Measurements from ENCODE around the gene SHISAL1.

SHISAL1 gene

DNA sequence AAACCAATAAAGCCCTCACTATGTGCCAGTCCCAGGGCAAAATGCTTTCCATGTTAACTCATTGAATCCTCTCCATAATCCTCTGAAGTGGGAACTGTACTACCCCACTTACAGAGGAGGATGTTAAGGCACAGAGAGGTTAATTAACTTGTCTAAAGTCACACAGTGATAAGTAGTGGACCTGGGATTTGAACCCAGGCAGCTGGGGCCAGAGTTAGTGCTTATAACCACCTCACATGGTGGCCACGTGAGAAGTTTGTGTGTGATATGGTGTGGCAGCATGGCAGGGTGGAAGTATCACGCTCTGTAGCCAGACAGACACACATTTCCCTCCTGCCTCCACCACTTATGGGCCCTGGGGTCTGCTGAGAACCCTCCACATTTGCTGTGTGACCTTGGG, 115.5 kb downstream of the SHISAL1 start:
- Histone ChIP-seq H3K4me3 (ENCODE audit: severe bottlenecking) (no peak overlapping the region), H3K9me3 (ENCODE audit: severe bottlenecking) (no peaks in the 10 kb centered on the region), H3K4me1 (ENCODE audit: insufficient read depth, poor library complexity, severe bottlenecking) (no peaks in the 10 kb centered on the region), H3K36me3 (ENCODE audit: low read depth) (no peaks in the 10 kb centered on the region), H3K27me3 (ENCODE audit: insufficient read depth, poor library complexity, severe bottlenecking) (peaks cover 47% of the 10 kb centered on the region), H3K27ac (ENCODE audit: poor library complexity, severe bottlenecking) (no peak overlapping the region)
- DNase-seq (ENCODE audit: low spot score) (no peak), ATAC-seq (ENCODE audit: low read depth) (no peak)
- TF ChIP-seq, protein P1, sequence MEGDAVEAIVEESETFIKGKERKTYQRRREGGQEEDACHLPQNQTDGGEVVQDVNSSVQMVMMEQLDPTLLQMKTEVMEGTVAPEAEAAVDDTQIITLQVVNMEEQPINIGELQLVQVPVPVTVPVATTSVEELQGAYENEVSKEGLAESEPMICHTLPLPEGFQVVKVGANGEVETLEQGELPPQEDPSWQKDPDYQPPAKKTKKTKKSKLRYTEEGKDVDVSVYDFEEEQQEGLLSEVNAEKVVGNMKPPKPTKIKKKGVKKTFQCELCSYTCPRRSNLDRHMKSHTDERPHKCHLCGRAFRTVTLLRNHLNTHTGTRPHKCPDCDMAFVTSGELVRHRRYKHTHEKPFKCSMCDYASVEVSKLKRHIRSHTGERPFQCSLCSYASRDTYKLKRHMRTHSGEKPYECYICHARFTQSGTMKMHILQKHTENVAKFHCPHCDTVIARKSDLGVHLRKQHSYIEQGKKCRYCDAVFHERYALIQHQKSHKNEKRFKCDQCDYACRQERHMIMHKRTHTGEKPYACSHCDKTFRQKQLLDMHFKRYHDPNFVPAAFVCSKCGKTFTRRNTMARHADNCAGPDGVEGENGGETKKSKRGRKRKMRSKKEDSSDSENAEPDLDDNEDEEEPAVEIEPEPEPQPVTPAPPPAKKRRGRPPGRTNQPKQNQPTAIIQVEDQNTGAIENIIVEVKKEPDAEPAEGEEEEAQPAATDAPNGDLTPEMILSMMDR (IDR thresholded peaks at IDR 0.05; ENCODE audit: poor library complexity, severe bottlenecking) = no peak

DNA sequence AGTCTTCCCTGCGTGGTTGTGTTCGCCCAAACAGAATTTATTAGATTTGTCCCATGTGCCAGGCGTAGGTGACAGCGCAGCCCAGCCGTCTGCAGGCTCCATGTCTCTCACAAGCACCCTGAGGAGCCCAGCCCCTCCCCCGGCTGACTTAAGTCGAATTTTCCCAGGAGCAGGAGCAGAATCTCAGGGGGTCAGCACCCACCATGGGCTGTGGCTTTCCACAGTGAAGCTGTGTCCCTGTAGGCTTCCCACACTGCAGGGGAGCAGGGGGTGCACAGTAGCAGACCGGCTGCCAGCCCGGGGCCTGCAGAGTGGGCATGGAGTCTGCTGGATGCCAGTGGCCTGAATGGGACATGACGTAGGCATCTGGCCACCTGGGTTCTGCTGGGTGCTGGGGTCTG, 116.0 kb downstream of the SHISAL1 start:
- Histone ChIP-seq H3K4me3 (ENCODE audit: severe bottlenecking) (no peak overlapping the region), H3K36me3 (ENCODE audit: low read depth) (no peaks in the 10 kb centered on the region), H3K4me1 (ENCODE audit: insufficient read depth, poor library complexity, severe bottlenecking) (no peaks in the 10 kb centered on the region), H3K9me3 (ENCODE audit: severe bottlenecking) (no peaks in the 10 kb centered on the region), H3K27ac (ENCODE audit: poor library complexity, severe bottlenecking) (no peak overlapping the region), H3K27me3 (ENCODE audit: insufficient read depth, poor library complexity, severe bottlenecking) (peaks cover 47% of the 10 kb centered on the region)
- TF ChIP-seq, protein P1 (IDR thresholded peaks at IDR 0.05; ENCODE audit: poor library complexity, severe bottlenecking) = no peak
- no peak for DNase-seq (ENCODE audit: low spot score)
- no peak for ATAC-seq (ENCODE audit: low read depth)

DNA sequence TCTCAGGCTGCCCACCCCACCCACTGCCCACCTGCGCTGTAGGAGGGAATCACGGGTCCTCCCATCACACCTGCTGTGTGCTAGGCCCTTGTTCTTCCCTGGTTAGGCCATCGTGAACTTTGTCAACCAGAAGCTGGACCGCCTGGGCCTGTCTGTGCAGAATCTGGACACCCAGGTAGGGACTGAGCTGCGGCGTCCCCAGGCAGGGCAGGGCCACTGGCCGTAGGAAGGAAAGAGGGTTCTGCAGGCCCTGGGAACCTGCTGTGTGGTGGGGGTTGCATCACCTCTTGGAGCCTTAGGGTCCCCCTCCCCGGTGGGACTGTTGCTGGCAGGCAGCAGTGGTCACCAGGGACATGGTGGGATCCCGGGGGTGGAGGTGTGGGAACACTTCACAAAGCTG, 116.5 kb downstream of the SHISAL1 start:
- H3K4me3 ChIP-seq (ENCODE audit: severe bottlenecking) = no peak overlapping the region
- H3K4me1 ChIP-seq (ENCODE audit: insufficient read depth, poor library complexity, severe bottlenecking) = no peaks in the 10 kb centered on the region
- no peaks in the 10 kb centered on the region for H3K9me3 ChIP-seq (ENCODE audit: severe bottlenecking)
- H3K27ac ChIP-seq (ENCODE audit: poor library complexity, severe bottlenecking) = no peak overlapping the region
- no peak for DNase-seq (ENCODE audit: low spot score)
- TF ChIP-seq, protein P1 (IDR thresholded peaks at IDR 0.05; ENCODE audit: poor library complexity, severe bottlenecking) = no peak
- ATAC-seq (ENCODE audit: low read depth) = no peak
- H3K36me3 ChIP-seq (ENCODE audit: low read depth) = no peaks in the 10 kb centered on the region
- H3K27me3 ChIP-seq (ENCODE audit: insufficient read depth, poor library complexity, severe bottlenecking) = peaks cover 47% of the 10 kb centered on the region

DNA sequence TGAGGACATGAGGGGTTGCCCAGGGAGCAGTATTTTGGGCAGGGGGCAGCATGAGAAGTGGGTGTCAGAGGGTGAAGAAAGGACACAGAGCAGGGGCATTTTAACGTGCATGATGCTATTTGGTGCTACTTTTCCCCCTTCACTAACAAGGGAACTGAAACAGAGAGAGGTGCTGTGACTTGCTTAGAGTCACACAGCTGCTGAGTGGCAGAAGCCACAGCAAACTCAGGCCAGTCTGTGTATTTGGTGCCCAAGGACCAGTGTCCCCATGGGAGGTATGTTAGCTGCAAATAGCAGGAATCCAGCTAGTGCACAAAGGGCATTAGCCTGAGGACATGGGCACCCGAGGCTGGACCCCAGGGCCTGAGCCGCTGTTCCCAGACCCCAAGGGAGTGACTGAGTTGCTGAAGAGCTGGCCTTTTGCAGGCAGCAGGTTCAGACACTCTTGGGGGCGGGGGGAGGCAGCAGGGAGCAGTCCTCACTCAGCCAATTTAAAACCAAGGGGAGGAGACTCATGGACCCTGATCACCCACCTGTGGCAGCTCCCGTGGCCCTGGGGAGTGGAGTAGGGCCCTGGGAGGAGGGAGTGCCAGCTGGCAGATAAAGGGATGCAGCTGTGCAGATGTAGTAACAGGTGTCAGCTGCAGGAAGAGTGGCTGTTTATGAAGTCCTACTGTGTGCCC, 117.4 kb downstream of the SHISAL1 start:
- H3K36me3 ChIP-seq (ENCODE audit: low read depth) = no peaks in the 10 kb centered on the region
- DNase-seq (ENCODE audit: low spot score) = no peak
- TF ChIP-seq, protein P1 (IDR thresholded peaks at IDR 0.05; ENCODE audit: poor library complexity, severe bottlenecking) = no peak

GRCh38 chr22:44194569-44194968, 118.2 kb downstream of the SHISAL1 start:
- H3K27ac ChIP-seq (ENCODE audit: poor library complexity, severe bottlenecking) = no peak overlapping the region
- H3K27me3 ChIP-seq (ENCODE audit: insufficient read depth, poor library complexity, severe bottlenecking) = peaks cover 47% of the 10 kb centered on the region
- H3K9me3 ChIP-seq (ENCODE audit: severe bottlenecking) = no peaks in the 10 kb centered on the region
- TF ChIP-seq, protein P1 (IDR thresholded peaks at IDR 0.05; ENCODE audit: poor library complexity, severe bottlenecking) = no peak
- DNase-seq (ENCODE audit: low spot score) = no peak
- no peak overlapping the region for H3K4me3 ChIP-seq (ENCODE audit: severe bottlenecking)
- H3K4me1 ChIP-seq (ENCODE audit: insufficient read depth, poor library complexity, severe bottlenecking) = no peaks in the 10 kb centered on the region
- no peak for ATAC-seq (ENCODE audit: low read depth)
- H3K36me3 ChIP-seq (ENCODE audit: low read depth) = no peaks in the 10 kb centered on the region

More for the DNA sequence above, 117.4 kb downstream of the SHISAL1 start:
- Histone ChIP-seq H3K27ac (ENCODE audit: poor library complexity, severe bottlenecking) (no peak overlapping the region), H3K4me3 (ENCODE audit: severe bottlenecking) (no peak overlapping the region), H3K9me3 (ENCODE audit: severe bottlenecking) (no peaks in the 10 kb centered on the region), H3K4me1 (ENCODE audit: insufficient read depth, poor library complexity, severe bottlenecking) (no peaks in the 10 kb centered on the region), H3K27me3 (ENCODE audit: insufficient read depth, poor library complexity, severe bottlenecking) (peaks cover 47% of the 10 kb centered on the region)
- no peak for ATAC-seq (ENCODE audit: low read depth)
